Measurements from ENCODE around the gene ARHGAP10. TPM values are rescaled to one million over a fixed set of nuclear protein-coding genes. Genes with fewer than 3 reads are reported as not detected.

The ARHGAP10 gene
- total and polyA plus RNA-seq, 10 of the 15 experiments (the other 5 are each of a cell fraction or from before 2014, with no cell fraction given), result 1.3 to 25.8 (median 17.2) TPM

DNA sequence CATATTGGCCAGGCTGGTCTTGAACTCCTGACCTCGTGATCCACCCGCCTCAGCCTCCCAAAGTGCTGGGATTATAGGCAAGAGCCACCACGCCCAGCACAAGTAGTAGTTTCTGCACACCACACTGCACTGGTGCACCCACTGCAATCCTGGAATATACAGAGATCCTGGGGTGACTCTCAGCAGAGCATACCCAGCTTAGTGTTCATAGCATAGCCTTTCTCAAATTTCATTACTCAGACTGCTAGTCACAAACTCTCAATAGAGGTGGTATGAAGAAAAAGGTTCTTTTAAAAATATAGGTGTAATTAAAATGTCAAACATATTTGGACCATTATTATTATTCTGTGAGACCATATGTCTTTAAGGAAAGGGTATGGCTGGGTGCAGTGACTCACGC, 6.2 kb upstream of the ARHGAP10 start:
- no TSS peak for BruUV-seq (replicated peaks)
- ChIA-PET CTCF (interaction anchor here (0.9 to 1.7 kb wide), 2 partner anchors 63 to 141 kb away, joined by 3 to 12 read pairs; no protein-coding TSS in a partner anchor), POLR2A (interaction anchor here (0.5 to 1.5 kb wide), 3 partner anchors 26 to 51 kb away, joined by 3 to 4 read pairs (median 4); no protein-coding TSS in a partner anchor), RAD21 (ENCODE audit: unreplicated experiment) (interaction anchor here (0.7 to 2.0 kb wide), 2 partner anchors 141 to 1456 kb away, joined by 3 to 11 read pairs; no protein-coding TSS in a partner anchor), SMC1A (ENCODE audit: uncharacterized antibody, unreplicated experiment) (interaction anchor here (1.0 to 1.9 kb wide), 4 partner anchors 16 to 140 kb away, joined by 3 to 9 read pairs (median 5); no protein-coding TSS in a partner anchor)
- ATAC-seq, result no peak
- Histone ChIP-seq H3K27me3 (replicated peaks in 1 of 2; ENCODE audit: control insufficient read depth in 2 of 2, insufficient read depth in 2 of 2, low read length in 1 of 2) (no peaks in the 10 kb centered on the region), H2AFZ (ENCODE audit: control insufficient read depth, low read depth, low read length) (no peak overlapping the region), H3K4me1 (ENCODE audit: control insufficient read depth, insufficient read depth, low read length) (no peaks in the 10 kb centered on the region), H3K4me3 (no peak overlapping the region), H3K79me2 (ENCODE audit: control insufficient read depth, insufficient read depth, low read length) (no peaks in the 10 kb centered on the region), H4K20me1 (ENCODE audit: control insufficient read depth, insufficient read depth) (no peaks in the 10 kb centered on the region), H3K27ac (ENCODE audit: control insufficient read depth, insufficient read depth) (no peak overlapping the region), H3K36me3 (ENCODE audit: control insufficient read depth in 2 of 2, insufficient read depth in 2 of 2, low read length in 1 of 2) (no peaks in the 10 kb centered on the region), H3K9me3 (replicated peaks; ENCODE audit: control insufficient read depth, insufficient read depth, low read length) (no peaks in the 10 kb centered on the region), H3K9ac (ENCODE audit: control insufficient read depth, insufficient read depth, low read length) (no peak overlapping the region), H3K4me2 (ENCODE audit: control insufficient read depth, insufficient read depth) (no peak overlapping the region)
- WGBS (ENCODE audit: insufficient coverage, insufficient replicate concordance, low lambda C conversion rate, missing lambda C conversion rate), result 82% methylated on average over 4 of the region's 4 CpGs
- TF ChIP-seq TBL1XR1 (IDR thresholded peaks at IDR 0.05; ENCODE audit: low read depth, low read length), result no peak
- TF ChIP-seq, protein P1, sequence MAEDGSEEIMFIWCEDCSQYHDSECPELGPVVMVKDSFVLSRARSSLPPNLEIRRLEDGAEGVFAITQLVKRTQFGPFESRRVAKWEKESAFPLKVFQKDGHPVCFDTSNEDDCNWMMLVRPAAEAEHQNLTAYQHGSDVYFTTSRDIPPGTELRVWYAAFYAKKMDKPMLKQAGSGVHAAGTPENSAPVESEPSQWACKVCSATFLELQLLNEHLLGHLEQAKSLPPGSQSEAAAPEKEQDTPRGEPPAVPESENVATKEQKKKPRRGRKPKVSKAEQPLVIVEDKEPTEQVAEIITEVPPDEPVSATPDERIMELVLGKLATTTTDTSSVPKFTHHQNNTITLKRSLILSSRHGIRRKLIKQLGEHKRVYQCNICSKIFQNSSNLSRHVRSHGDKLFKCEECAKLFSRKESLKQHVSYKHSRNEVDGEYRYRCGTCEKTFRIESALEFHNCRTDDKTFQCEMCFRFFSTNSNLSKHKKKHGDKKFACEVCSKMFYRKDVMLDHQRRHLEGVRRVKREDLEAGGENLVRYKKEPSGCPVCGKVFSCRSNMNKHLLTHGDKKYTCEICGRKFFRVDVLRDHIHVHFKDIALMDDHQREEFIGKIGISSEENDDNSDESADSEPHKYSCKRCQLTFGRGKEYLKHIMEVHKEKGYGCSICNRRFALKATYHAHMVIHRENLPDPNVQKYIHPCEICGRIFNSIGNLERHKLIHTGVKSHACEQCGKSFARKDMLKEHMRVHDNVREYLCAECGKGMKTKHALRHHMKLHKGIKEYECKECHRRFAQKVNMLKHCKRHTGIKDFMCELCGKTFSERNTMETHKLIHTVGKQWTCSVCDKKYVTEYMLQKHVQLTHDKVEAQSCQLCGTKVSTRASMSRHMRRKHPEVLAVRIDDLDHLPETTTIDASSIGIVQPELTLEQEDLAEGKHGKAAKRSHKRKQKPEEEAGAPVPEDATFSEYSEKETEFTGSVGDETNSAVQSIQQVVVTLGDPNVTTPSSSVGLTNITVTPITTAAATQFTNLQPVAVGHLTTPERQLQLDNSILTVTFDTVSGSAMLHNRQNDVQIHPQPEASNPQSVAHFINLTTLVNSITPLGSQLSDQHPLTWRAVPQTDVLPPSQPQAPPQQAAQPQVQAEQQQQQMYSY (CRISPR knock-in tag; IDR thresholded peaks at IDR 0.05), result no peak
- TF ChIP-seq, protein P2, sequence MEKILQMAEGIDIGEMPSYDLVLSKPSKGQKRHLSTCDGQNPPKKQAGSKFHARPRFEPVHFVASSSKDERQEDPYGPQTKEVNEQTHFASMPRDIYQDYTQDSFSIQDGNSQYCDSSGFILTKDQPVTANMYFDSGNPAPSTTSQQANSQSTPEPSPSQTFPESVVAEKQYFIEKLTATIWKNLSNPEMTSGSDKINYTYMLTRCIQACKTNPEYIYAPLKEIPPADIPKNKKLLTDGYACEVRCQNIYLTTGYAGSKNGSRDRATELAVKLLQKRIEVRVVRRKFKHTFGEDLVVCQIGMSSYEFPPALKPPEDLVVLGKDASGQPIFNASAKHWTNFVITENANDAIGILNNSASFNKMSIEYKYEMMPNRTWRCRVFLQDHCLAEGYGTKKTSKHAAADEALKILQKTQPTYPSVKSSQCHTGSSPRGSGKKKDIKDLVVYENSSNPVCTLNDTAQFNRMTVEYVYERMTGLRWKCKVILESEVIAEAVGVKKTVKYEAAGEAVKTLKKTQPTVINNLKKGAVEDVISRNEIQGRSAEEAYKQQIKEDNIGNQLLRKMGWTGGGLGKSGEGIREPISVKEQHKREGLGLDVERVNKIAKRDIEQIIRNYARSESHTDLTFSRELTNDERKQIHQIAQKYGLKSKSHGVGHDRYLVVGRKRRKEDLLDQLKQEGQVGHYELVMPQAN (conservative IDR thresholded peaks at IDR 0.05), result no peak
- TF ChIP-seq SPI1 (IDR thresholded peaks at IDR 0.05; ENCODE audit: borderline replicate concordance, insufficient read depth, low read depth, low read length), result no peak
- TF ChIP-seq ZNF24 (IDR thresholded peaks at IDR 0.05), result no peak
- TF ChIP-seq JUNB (IDR thresholded peaks at IDR 0.05), result no peak
- TF ChIP-seq CEBPB (IDR thresholded peaks at IDR 0.05; ENCODE audit: borderline replicate concordance in 1 of 2, low read depth in 2 of 2, low read length in 2 of 2), result no peak
- intact Hi-C loops (cut with micrococcal nuclease; ENCODE audit: unreplicated experiment), result no loop called here
- in situ Hi-C loops (cut with MboI), result no loop called here
- DNase-seq (ENCODE audit: low read depth, low spot score), result no peak
- no peak for FAIRE-seq

All from GM12878 (cell line).